HCT116 (cell line): ENCODE results near the gene HOXC6.

Experiments
- CEBPB ChIP-seq: IDR thresholded peaks from 2 replicates; pipeline ENCODE4 v1.6.1; 2012; ENCODE audit warnings: low read depth
- CTCF ChIP-seq, 3 experiments: fragments of 200-600 bp in 1 of 3; sonication (generic) in 1 of 3; IDR thresholded peaks in 2 of 3; conservative IDR thresholded peaks in 1 of 3; 2 replicates each; pipeline ENCODE4 v1.5.1; 2012 to 2017; ENCODE audit warnings: low read depth in 2 of 3, low read length in 2 of 3, antibody characterized with exemption in 1 of 3, borderline replicate concordance in 1 of 3, control low read depth in 1 of 3, mild to moderate bottlenecking in 1 of 3, mixed read lengths in 1 of 3, mixed run types in 1 of 3, moderate library complexity in 1 of 3; ENCODE audit not compliant: insufficient read depth in 1 of 3
- ELF1 ChIP-seq: IDR thresholded peaks from 2 replicates; pipeline ENCODE4 v1.6.1; 2012; ENCODE audit warnings: low read depth, borderline replicate concordance
- EZH2 ChIP-seq: fragments of 200-600 bp; sonication (generic); IDR thresholded peaks from 2 replicates; pipeline ENCODE4 v1.6.1; 2017; ENCODE audit warnings: antibody characterized with exemption, mixed run types
- EZH2phosphoT487 ChIP-seq: fragments of 200-600 bp; IDR thresholded peaks from 2 replicates; pipeline ENCODE4 v1.6.1; 2018; ENCODE audit warnings: antibody characterized with exemption, borderline replicate concordance
- FOSL1 ChIP-seq: IDR thresholded peaks from 2 replicates; pipeline ENCODE4 v1.6.1; 2012; ENCODE audit warnings: low read depth
- JUND ChIP-seq: IDR thresholded peaks from 2 replicates; pipeline ENCODE4 v1.6.1; 2012
- MAX ChIP-seq: IDR thresholded peaks from 2 replicates; pipeline ENCODE4 v1.6.1; 2012
- POLR2A ChIP-seq: IDR thresholded peaks from 2 replicates; pipeline ENCODE4 v1.7.0; 2011; ENCODE audit warnings: borderline replicate concordance; ENCODE audit not compliant: insufficient read depth, insufficient read length; ENCODE audit errors: extremely low read depth
- POLR2AphosphoS5 ChIP-seq: IDR thresholded peaks from 2 replicates; pipeline ENCODE4 v1.6.1; 2011; ENCODE audit warnings: mild to moderate bottlenecking, low read depth, low read length, moderate library complexity
- REST ChIP-seq: IDR thresholded peaks from 2 replicates; pipeline ENCODE4 v1.6.1; 2012; ENCODE audit warnings: low read depth
- SIN3A ChIP-seq: IDR thresholded peaks from 2 replicates; pipeline ENCODE4 v1.6.1; 2012; ENCODE audit warnings: low read depth
- ZBTB33 ChIP-seq: IDR thresholded peaks from 2 replicates; pipeline ENCODE4 v1.6.1; 2011; ENCODE audit warnings: mild to moderate bottlenecking, low read length, moderate library complexity; ENCODE audit not compliant: insufficient replicate concordance; ENCODE audit errors: extremely low read depth

- TF ChIP-seq POLR2A (no peak), JUND (no peak), CEBPB (no peak), CTCF (IDR thresholded peaks at IDR 0.05 in 2 of 3, conservative IDR thresholded peaks at IDR 0.05 in 1 of 3; ENCODE audit: borderline replicate concordance in 1 of 3, insufficient read depth in 1 of 3, low read depth in 2 of 3, low read length in 2 of 3) (no peak), POLR2AphosphoS5 (no peak), ELF1 (no peak), ZBTB33 (no peak), EZH2 (no peak), FOSL1 (no peak), REST (no peak), EZH2phosphoT487 (no peak), SIN3A (no peak), MAX (no peak)
Measured at GRCh38 chr12:54075974-54076373, 47.7 kb downstream of the HOXC6 start.
